HepG2 (cell line): ENCODE measurements around the gene NDFIP2.

Source experiments
- ATF6 ChIP-seq: sonication (generic); formaldehyde crosslinking; conservative IDR thresholded peaks from 2 replicates; pipeline ENCODE4 v1.4.0; 2020; ENCODE audit warnings: missing genetic modification reagents
- BRD4 ChIP-seq: sonication (generic); formaldehyde crosslinking; IDR thresholded peaks from 2 replicates; pipeline ENCODE4 v1.4.0; 2020; ENCODE audit warnings: missing genetic modification reagents
- IKZF1 ChIP-seq: fragments of 450-650 bp; IDR thresholded peaks from 2 replicates; pipeline ENCODE4 v1.7.1; 2016
- NFIC ChIP-seq: IDR thresholded peaks from 2 replicates; pipeline ENCODE4 v1.6.1; 2012; ENCODE audit warnings: mild to moderate bottlenecking, low read length, inconsistent platforms
- PBX3 ChIP-seq: sonication (generic); formaldehyde crosslinking; IDR thresholded peaks from 2 replicates; pipeline ENCODE4 v1.8.1; 2023; ENCODE audit warnings: missing genetic modification reagents, inconsistent platforms, borderline replicate concordance
- POLR2A ChIP-seq, 2 experiments: IDR thresholded peaks; 2 replicates each; pipeline ENCODE4 v1.6.1; 2011; ENCODE audit warnings: low read depth in 2 of 2, low read length in 2 of 2, mild to moderate bottlenecking in 1 of 2, moderate library complexity in 1 of 2; ENCODE audit not compliant: insufficient read depth in 1 of 2
- POLR2AphosphoS5 ChIP-seq: IDR thresholded peaks from 2 replicates; pipeline ENCODE4 v1.6.1; 2012; ENCODE audit warnings: low read depth, low read length
- REXO4 ChIP-seq: sonication (generic); formaldehyde crosslinking; IDR thresholded peaks from 2 replicates; pipeline ENCODE4 v1.8.0; 2022; ENCODE audit warnings: missing genetic modification reagents, mild to moderate bottlenecking, borderline replicate concordance
- SIN3B ChIP-seq: fragments of 150-350 bp; IDR thresholded peaks from 2 replicates; pipeline ENCODE4 v1.6.1; 2014; ENCODE audit warnings: low read length
- TF ChIP-seq, protein P1 (sequence below): sonication (generic); formaldehyde crosslinking; conservative IDR thresholded peaks from 2 replicates; pipeline ENCODE4 v1.4.0; 2020; ENCODE audit warnings: missing genetic modification reagents
- TF ChIP-seq, protein P2 (sequence below): IDR thresholded peaks from 2 replicates; pipeline ENCODE4 v1.6.1; 2012; ENCODE audit warnings: low read length, improper control_type of control experiment
- TF ChIP-seq, protein P3 (sequence below), 2 experiments: fragments of 450-650 bp in 1 of 2; sonication (generic) in 1 of 2; formaldehyde crosslinking in 1 of 2; IDR thresholded peaks; 2 replicates each; pipeline versions ENCODE4 v1.6.1 to v1.8.0; 2016 to 2022; ENCODE audit warnings: antibody characterized with exemption in 1 of 2, mild to moderate bottlenecking in 1 of 2, missing genetic modification reagents in 1 of 2

- TF ChIP-seq BRD4, result no peak
- TF ChIP-seq NFIC, result no peak
- no peak for TF ChIP-seq POLR2A (IDR thresholded peaks at IDR 0.05; ENCODE audit: insufficient read depth in 1 of 2, low read depth in 2 of 2, low read length in 2 of 2)
- TF ChIP-seq, protein P1, sequence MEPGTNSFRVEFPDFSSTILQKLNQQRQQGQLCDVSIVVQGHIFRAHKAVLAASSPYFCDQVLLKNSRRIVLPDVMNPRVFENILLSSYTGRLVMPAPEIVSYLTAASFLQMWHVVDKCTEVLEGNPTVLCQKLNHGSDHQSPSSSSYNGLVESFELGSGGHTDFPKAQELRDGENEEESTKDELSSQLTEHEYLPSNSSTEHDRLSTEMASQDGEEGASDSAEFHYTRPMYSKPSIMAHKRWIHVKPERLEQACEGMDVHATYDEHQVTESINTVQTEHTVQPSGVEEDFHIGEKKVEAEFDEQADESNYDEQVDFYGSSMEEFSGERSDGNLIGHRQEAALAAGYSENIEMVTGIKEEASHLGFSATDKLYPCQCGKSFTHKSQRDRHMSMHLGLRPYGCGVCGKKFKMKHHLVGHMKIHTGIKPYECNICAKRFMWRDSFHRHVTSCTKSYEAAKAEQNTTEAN, result no peak
- TF ChIP-seq PBX3 (CRISPR knock-in tag), result no peak
- no peak for TF ChIP-seq REXO4 (CRISPR knock-in tag)
- no peak for TF ChIP-seq SIN3B
- TF ChIP-seq, protein P2, sequence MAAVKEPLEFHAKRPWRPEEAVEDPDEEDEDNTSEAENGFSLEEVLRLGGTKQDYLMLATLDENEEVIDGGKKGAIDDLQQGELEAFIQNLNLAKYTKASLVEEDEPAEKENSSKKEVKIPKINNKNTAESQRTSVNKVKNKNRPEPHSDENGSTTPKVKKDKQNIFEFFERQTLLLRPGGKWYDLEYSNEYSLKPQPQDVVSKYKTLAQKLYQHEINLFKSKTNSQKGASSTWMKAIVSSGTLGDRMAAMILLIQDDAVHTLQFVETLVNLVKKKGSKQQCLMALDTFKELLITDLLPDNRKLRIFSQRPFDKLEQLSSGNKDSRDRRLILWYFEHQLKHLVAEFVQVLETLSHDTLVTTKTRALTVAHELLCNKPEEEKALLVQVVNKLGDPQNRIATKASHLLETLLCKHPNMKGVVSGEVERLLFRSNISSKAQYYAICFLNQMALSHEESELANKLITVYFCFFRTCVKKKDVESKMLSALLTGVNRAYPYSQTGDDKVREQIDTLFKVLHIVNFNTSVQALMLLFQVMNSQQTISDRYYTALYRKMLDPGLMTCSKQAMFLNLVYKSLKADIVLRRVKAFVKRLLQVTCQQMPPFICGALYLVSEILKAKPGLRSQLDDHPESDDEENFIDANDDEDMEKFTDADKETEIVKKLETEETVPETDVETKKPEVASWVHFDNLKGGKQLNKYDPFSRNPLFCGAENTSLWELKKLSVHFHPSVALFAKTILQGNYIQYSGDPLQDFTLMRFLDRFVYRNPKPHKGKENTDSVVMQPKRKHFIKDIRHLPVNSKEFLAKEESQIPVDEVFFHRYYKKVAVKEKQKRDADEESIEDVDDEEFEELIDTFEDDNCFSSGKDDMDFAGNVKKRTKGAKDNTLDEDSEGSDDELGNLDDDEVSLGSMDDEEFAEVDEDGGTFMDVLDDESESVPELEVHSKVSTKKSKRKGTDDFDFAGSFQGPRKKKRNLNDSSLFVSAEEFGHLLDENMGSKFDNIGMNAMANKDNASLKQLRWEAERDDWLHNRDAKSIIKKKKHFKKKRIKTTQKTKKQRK, result no peak
- TF ChIP-seq ATF6 (CRISPR knock-in tag), result no peak
- TF ChIP-seq IKZF1, result no peak
- TF ChIP-seq, protein P3, sequence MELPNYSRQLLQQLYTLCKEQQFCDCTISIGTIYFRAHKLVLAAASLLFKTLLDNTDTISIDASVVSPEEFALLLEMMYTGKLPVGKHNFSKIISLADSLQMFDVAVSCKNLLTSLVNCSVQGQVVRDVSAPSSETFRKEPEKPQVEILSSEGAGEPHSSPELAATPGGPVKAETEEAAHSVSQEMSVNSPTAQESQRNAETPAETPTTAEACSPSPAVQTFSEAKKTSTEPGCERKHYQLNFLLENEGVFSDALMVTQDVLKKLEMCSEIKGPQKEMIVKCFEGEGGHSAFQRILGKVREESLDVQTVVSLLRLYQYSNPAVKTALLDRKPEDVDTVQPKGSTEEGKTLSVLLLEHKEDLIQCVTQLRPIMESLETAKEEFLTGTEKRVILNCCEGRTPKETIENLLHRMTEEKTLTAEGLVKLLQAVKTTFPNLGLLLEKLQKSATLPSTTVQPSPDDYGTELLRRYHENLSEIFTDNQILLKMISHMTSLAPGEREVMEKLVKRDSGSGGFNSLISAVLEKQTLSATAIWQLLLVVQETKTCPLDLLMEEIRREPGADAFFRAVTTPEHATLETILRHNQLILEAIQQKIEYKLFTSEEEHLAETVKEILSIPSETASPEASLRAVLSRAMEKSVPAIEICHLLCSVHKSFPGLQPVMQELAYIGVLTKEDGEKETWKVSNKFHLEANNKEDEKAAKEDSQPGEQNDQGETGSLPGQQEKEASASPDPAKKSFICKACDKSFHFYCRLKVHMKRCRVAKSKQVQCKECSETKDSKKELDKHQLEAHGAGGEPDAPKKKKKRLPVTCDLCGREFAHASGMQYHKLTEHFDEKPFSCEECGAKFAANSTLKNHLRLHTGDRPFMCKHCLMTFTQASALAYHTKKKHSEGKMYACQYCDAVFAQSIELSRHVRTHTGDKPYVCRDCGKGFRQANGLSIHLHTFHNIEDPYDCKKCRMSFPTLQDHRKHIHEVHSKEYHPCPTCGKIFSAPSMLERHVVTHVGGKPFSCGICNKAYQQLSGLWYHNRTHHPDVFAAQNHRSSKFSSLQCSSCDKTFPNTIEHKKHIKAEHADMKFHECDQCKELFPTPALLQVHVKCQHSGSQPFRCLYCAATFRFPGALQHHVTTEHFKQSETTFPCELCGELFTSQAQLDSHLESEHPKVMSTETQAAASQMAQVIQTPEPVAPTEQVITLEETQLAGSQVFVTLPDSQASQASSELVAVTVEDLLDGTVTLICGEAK (IDR thresholded peaks at IDR 0.05), result no peak
- TF ChIP-seq, protein P3 (CRISPR knock-in tag; IDR thresholded peaks at IDR 0.05), result no peak
- no peak for TF ChIP-seq POLR2AphosphoS5
These were observed 23.0 kb upstream of the NDFIP2 start for GRCh38 chr13:79457948-79458347.
